ENCODE measurements around the gene GANC. TPM values are rescaled to one million over a fixed set of nuclear protein-coding genes. Genes with fewer than 3 reads are reported as not detected.
"Not testable (repeated sequence)": the region's sequence is repeated elsewhere in the genome, so short reads cannot be mapped to it uniquely, and the experiment has no call there.

Gene GANC
- polyA plus RNA-seq, 3 donors = 14.5 to 24.4 (median 21.1) TPM

- no peak overlapping the region for H3K4me3 ChIP-seq (replicated peaks in 1 of 3; ENCODE audit: low read depth in 2 of 3, low read length in 3 of 3)
- no peak overlapping the region for H3K4me2 ChIP-seq (replicated peaks; ENCODE audit: extremely low read depth, low read length, poor library complexity, severe bottlenecking)
- intact Hi-C loops (cut with micrococcal nuclease) = no loop called here
- peaks cover 85 to 99% of the 10 kb centered on the region in 2 donors for H3K36me3 ChIP-seq (replicated peaks in 1 of 2; ENCODE audit: control insufficient read depth in 1 of 2, insufficient read depth in 2 of 2, low read length in 2 of 2)
- Mint-ChIP-seq H3K9me3 (no peaks in the 10 kb centered on the region), H3K4me1 (no peaks in the 10 kb centered on the region), H3K36me3 (peaks cover 87 to 94% of the 10 kb centered on the region in 2 donors), H3K27ac (peak overlapping the region in 1 of 7 donors; percentile 11), H3K27me3 (ENCODE audit: low read depth in 3 of 3) (no peaks in the 10 kb centered on the region), H3K4me3 (no peak overlapping the region)
- H3K27ac ChIP-seq (ENCODE audit: low read depth in 1 of 2, low read length in 2 of 2) = no peak overlapping the region
- H3K4me1 ChIP-seq (ENCODE audit: control insufficient read depth in 1 of 2, insufficient read depth in 2 of 2, low read length in 2 of 2) = no peaks in the 10 kb centered on the region
- H3K9ac ChIP-seq (ENCODE audit: insufficient read depth, low read length, poor library complexity, severe bottlenecking) = no peak overlapping the region
- H3K27me3 ChIP-seq (ENCODE audit: control insufficient read depth in 2 of 2, insufficient read depth in 2 of 2, low read length in 2 of 2) = no peaks in the 10 kb centered on the region
- H3K9me3 ChIP-seq (replicated peaks in 1 of 2; ENCODE audit: control insufficient read depth in 1 of 2, insufficient read depth in 1 of 2, low read length in 2 of 2) = no peaks in the 10 kb centered on the region
- WGBS (ENCODE audit: insufficient coverage) = 100% methylated on average over 1 of the region's 5 CpGs
- TF ChIP-seq CTCF (IDR thresholded peaks at IDR 0.05) = no peak
- H2AFZ ChIP-seq (ENCODE audit: insufficient read depth, low read depth, low read length, poor library complexity, severe bottlenecking) = no peak overlapping the region
- DNase-seq = no peak
- peaks cover 5% of the 10 kb centered on the region for H4K20me1 ChIP-seq (ENCODE audit: insufficient read depth, low read length)
- no peaks in the 10 kb centered on the region for H3K79me2 ChIP-seq (ENCODE audit: insufficient read depth, low read length)
Measured at GRCh38 chr15:42226648-42227047, 46.4 kb upstream of the GANC start.

GRCh38 chr15:42228036-42228435 is 45.0 kb upstream of the GANC start:
- Mint-ChIP-seq H3K4me3 (no peak overlapping the region), H3K27ac (no peak overlapping the region), H3K4me1 (no peaks in the 10 kb centered on the region), H3K27me3 (ENCODE audit: low read depth in 3 of 3) (no peaks in the 10 kb centered on the region), H3K36me3 (peaks cover 86 to 96% of the 10 kb centered on the region in 2 donors), H3K9me3 (no peaks in the 10 kb centered on the region)
- Histone ChIP-seq H3K4me1 (ENCODE audit: control insufficient read depth in 1 of 2, insufficient read depth in 2 of 2, low read length in 2 of 2) (no peaks in the 10 kb centered on the region), H3K27me3 (ENCODE audit: control insufficient read depth in 2 of 2, insufficient read depth in 2 of 2, low read length in 2 of 2) (no peaks in the 10 kb centered on the region), H4K20me1 (ENCODE audit: insufficient read depth, low read length) (peaks cover 5% of the 10 kb centered on the region), H3K36me3 (replicated peaks in 1 of 2; ENCODE audit: control insufficient read depth in 1 of 2, insufficient read depth in 2 of 2, low read length in 2 of 2) (peaks cover 89 to 99% of the 10 kb centered on the region in 2 donors), H3K4me2 (replicated peaks; ENCODE audit: extremely low read depth, low read length, poor library complexity, severe bottlenecking) (no peak overlapping the region), H3K79me2 (ENCODE audit: insufficient read depth, low read length) (no peaks in the 10 kb centered on the region), H3K9ac (ENCODE audit: insufficient read depth, low read length, poor library complexity, severe bottlenecking) (no peak overlapping the region), H3K4me3 (replicated peaks in 1 of 3; ENCODE audit: low read depth in 2 of 3, low read length in 3 of 3) (no peak overlapping the region), H3K9me3 (replicated peaks in 1 of 2; ENCODE audit: control insufficient read depth in 1 of 2, insufficient read depth in 1 of 2, low read length in 2 of 2) (no peaks in the 10 kb centered on the region), H2AFZ (ENCODE audit: insufficient read depth, low read depth, low read length, poor library complexity, severe bottlenecking) (no peak overlapping the region), H3K27ac (ENCODE audit: low read depth in 1 of 2, low read length in 2 of 2) (no peak overlapping the region)
- intact Hi-C loops (cut with micrococcal nuclease) = no loop called here
- no CpG with 5 or more reads among the region's 1 CpG for WGBS (ENCODE audit: insufficient coverage)
- DNase-seq = no peak
- TF ChIP-seq CTCF (IDR thresholded peaks at IDR 0.05) = no peak

GRCh38 chr15:42228981-42229380 is 44.0 kb upstream of the GANC start:
- H3K9ac ChIP-seq (ENCODE audit: insufficient read depth, low read length, poor library complexity, severe bottlenecking); H3K4me1 ChIP-seq (ENCODE audit: control insufficient read depth in 1 of 2, insufficient read depth in 2 of 2, low read length in 2 of 2); H3K4me2 ChIP-seq (replicated peaks; ENCODE audit: extremely low read depth, low read length, poor library complexity, severe bottlenecking); intact Hi-C loops (cut with micrococcal nuclease); H3K9me3 Mint-ChIP-seq; H2AFZ ChIP-seq (ENCODE audit: insufficient read depth, low read depth, low read length, poor library complexity, severe bottlenecking); H3K27me3 Mint-ChIP-seq (ENCODE audit: low read depth in 3 of 3); H3K4me1 Mint-ChIP-seq; H3K4me3 Mint-ChIP-seq; H3K4me3 ChIP-seq (replicated peaks in 1 of 3; ENCODE audit: low read depth in 2 of 3, low read length in 3 of 3); DNase-seq; H3K79me2 ChIP-seq (ENCODE audit: insufficient read depth, low read length); H3K9me3 ChIP-seq (replicated peaks in 1 of 2; ENCODE audit: control insufficient read depth in 1 of 2, insufficient read depth in 1 of 2, low read length in 2 of 2); H3K27me3 ChIP-seq (ENCODE audit: control insufficient read depth in 2 of 2, insufficient read depth in 2 of 2, low read length in 2 of 2); H3K27ac ChIP-seq (ENCODE audit: low read depth in 1 of 2, low read length in 2 of 2): not testable (repeated sequence)
- Mint-ChIP-seq H3K27ac (peak overlapping the region in 4 of 7 donors; percentile 8 to 77 (median 48)), H3K36me3 (peaks cover 84 to 96% of the 10 kb centered on the region in 2 donors)
- Histone ChIP-seq H3K36me3 (replicated peaks in 1 of 2; ENCODE audit: control insufficient read depth in 1 of 2, insufficient read depth in 2 of 2, low read length in 2 of 2) (peaks cover 89 to 99% of the 10 kb centered on the region in 2 donors), H4K20me1 (ENCODE audit: insufficient read depth, low read length) (peaks cover 11% of the 10 kb centered on the region)
- 100% methylated on average over 1 of the region's 5 CpGs for WGBS (ENCODE audit: insufficient coverage)

Data from CD14-positive monocyte (primary cell).